Ishikawa (cell line): ENCODE measurements around the gene MLLT3.

Source experiments
- CEBPB ChIP-seq: IDR thresholded peaks from 2 replicates; pipeline ENCODE4 v1.6.1; 2012
- EP300 ChIP-seq: IDR thresholded peaks from 2 replicates; pipeline ENCODE4 v1.6.1; 2012; ENCODE audit warnings: borderline replicate concordance
- RAD21 ChIP-seq: IDR thresholded peaks from 2 replicates; pipeline ENCODE4 v1.6.1; 2012; ENCODE audit warnings: low read depth
- TAF1 ChIP-seq: IDR thresholded peaks from 2 replicates; pipeline ENCODE4 v1.6.1; 2012; ENCODE audit warnings: low read depth, mild to moderate bottlenecking
- TCF12 ChIP-seq: IDR thresholded peaks from 2 replicates; pipeline ENCODE4 v1.6.1; 2012; ENCODE audit warnings: low read depth
- TEAD4 ChIP-seq: IDR thresholded peaks from 2 replicates; pipeline ENCODE4 v1.6.1; 2012
- YY1 ChIP-seq: IDR thresholded peaks from 2 replicates; pipeline ENCODE4 v1.6.1; 2012; ENCODE audit warnings: low read depth
- ZBTB7A ChIP-seq: IDR thresholded peaks from 2 replicates; pipeline ENCODE4 v1.6.1; 2012; ENCODE audit warnings: low read depth
- TF ChIP-seq, protein P1 (sequence below): IDR thresholded peaks from 2 replicates; pipeline ENCODE4 v1.6.1; 2012

DNA sequence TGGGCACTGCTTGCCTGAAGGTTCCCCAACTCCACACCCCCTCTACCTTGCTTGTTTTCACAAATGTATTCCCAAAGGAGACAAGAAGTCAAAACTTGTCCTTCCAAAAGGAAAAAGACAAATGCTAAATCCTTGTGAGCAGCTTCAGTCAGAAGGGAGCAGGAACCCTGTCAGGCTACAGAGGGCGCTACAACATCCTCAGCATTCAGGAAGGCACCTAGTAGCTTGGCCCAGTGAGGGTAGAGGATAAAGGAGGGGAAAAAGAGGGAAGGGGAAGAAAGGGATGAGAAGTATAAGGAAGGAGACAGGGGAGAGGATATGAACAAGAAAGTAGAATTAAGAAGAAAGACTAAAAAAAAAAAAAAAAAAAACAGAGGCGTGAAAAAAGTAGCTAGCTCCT is 97.5 kb downstream of the MLLT3 start:
- TF ChIP-seq TAF1: no peak
- TF ChIP-seq CEBPB: no peak
- TF ChIP-seq TEAD4: no peak
- TF ChIP-seq TCF12: no peak
- TF ChIP-seq, protein P1, sequence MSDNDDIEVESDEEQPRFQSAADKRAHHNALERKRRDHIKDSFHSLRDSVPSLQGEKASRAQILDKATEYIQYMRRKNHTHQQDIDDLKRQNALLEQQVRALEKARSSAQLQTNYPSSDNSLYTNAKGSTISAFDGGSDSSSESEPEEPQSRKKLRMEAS: no peak
- no peak for TF ChIP-seq ZBTB7A
- TF ChIP-seq EP300: no peak
- 0 out of 2 replicates have a peak, but pooled peaks have one; percentile 23 for TF ChIP-seq RAD21
- no peak for TF ChIP-seq YY1
